ENCODE measurements around the gene MED28.
"Not testable (repeated sequence)": the region's sequence is repeated elsewhere in the genome, so short reads cannot be mapped to it uniquely, and the experiment has no call there.

Gene MED28

GRCh38 chr4:17659196-17659595, 44.8 kb downstream of the MED28 start:
- not testable (repeated sequence) for H3K4me3 ChIP-seq (ENCODE audit: low read depth, low read length); DNase-seq (ENCODE audit: low read depth)

- no peak overlapping the region for H3K4me3 ChIP-seq (ENCODE audit: low read depth, low read length)
- DNase-seq (ENCODE audit: low read depth), result no peak
Measured at GRCh38 chr4:17662694-17663093, 48.3 kb downstream of the MED28 start.

- H3K4me3 ChIP-seq (ENCODE audit: low read depth, low read length), result no peak overlapping the region
- no peak for DNase-seq (ENCODE audit: low read depth)
Measured at GRCh38 chr4:17664755-17665154, 50.3 kb downstream of the MED28 start.

- H3K4me3 ChIP-seq (ENCODE audit: low read depth, low read length), result no peak overlapping the region
- no peak for DNase-seq (ENCODE audit: low read depth)
Measured at GRCh38 chr4:17665346-17665745, 50.9 kb downstream of the MED28 start.

GRCh38 chr4:17665852-17666251, 51.4 kb downstream of the MED28 start:
- H3K4me3 ChIP-seq (ENCODE audit: low read depth, low read length), result no peak overlapping the region
- no peak for DNase-seq (ENCODE audit: low read depth)

GRCh38 chr4:17667253-17667652, 52.8 kb downstream of the MED28 start:
- DNase-seq (ENCODE audit: low read depth), result no peak
- no peak overlapping the region for H3K4me3 ChIP-seq (ENCODE audit: low read depth, low read length)

GRCh38 chr4:17667653-17668201, 53.3 kb downstream of the MED28 start:
- no peak for DNase-seq (ENCODE audit: low read depth)
- no peak overlapping the region for H3K4me3 ChIP-seq (ENCODE audit: low read depth, low read length)

GRCh38 chr4:17670423-17670822, 56.0 kb downstream of the MED28 start:
- DNase-seq (ENCODE audit: low read depth), result no peak

GRCh38 chr4:17680559-17681280, 66.3 kb downstream of the MED28 start:
- DNase-seq (ENCODE audit: low read depth), result no peak
- no peak overlapping the region for H3K4me3 ChIP-seq (ENCODE audit: low read depth, low read length)

More at GRCh38 chr4:17670423-17670822, 56.0 kb downstream of the MED28 start:
- no peak overlapping the region for H3K4me3 ChIP-seq (ENCODE audit: low read depth, low read length)

GRCh38 chr4:17681281-17682221, 67.1 kb downstream of the MED28 start:
- no peak for DNase-seq (ENCODE audit: low read depth)
- H3K4me3 ChIP-seq (ENCODE audit: low read depth, low read length), result no peak overlapping the region

- H3K4me3 ChIP-seq (ENCODE audit: low read depth, low read length), result no peak overlapping the region
- DNase-seq (ENCODE audit: low read depth), result no peak
Measured at GRCh38 chr4:17682222-17682566, 67.8 kb downstream of the MED28 start.

All from skeletal muscle cell (primary cell).